ENCODE data around the gene PCED1A. TPM values are rescaled to one million over a fixed set of nuclear protein-coding genes. Genes with fewer than 3 reads are reported as not detected.

PCED1A gene
- total and polyA plus RNA-seq, 9 of the 15 experiments (the other 6 are each of a cell fraction or from before 2014, with no cell fraction given): 1.5 to 11.5 (median 5.9) TPM

GRCh38 chr20:2871111-2871465, 30.6 kb upstream of the PCED1A start (continued):
- TF ChIP-seq MGA (IDR thresholded peaks at IDR 0.05): peak; percentile 40; the same call in 1 of the 2 replicates
